GM12892 (cell line): ENCODE data around the gene PTTG1IP.
"Not testable (repeated sequence)": the region's sequence is repeated elsewhere in the genome, so short reads cannot be mapped to it uniquely, and the experiment has no call there.

Experiments used
- DNase-seq: peaks from one replicate; pipeline ENCODE4 v3.0.0; 2011; ENCODE audit not compliant: insufficient read length
- FAIRE-seq: peaks from 2 replicates; lab custom pipeline; 2011; peaks lifted over from hg19 to GRCh38; lab: Jason Lieb, UNC
- POLR2A ChIP-seq: IDR thresholded peaks from 2 replicates; pipeline ENCODE4 v1.6.1; 2011; ENCODE audit warnings: low read depth, low read length, control low read depth
- POLR2AphosphoS5 ChIP-seq: IDR thresholded peaks from 2 replicates; pipeline ENCODE4 v1.6.1; 2011; ENCODE audit warnings: low read depth, low read length, control low read depth
- TAF1 ChIP-seq: IDR thresholded peaks from 2 replicates; pipeline ENCODE4 v1.6.1; 2011; ENCODE audit warnings: low read depth, mild to moderate bottlenecking, control low read depth, low read length, borderline replicate concordance

The PTTG1IP gene

GRCh38 chr21:44833663-44834062, 39.8 kb downstream of the PTTG1IP start:
- DNase-seq (no peak), FAIRE-seq (no peak)
- no peak for TF ChIP-seq POLR2A
- TF ChIP-seq TAF1, result no peak
- no peak for TF ChIP-seq POLR2AphosphoS5

GRCh38 chr21:44832516-44833255, 40.8 kb downstream of the PTTG1IP start:
- FAIRE-seq, DNase-seq: not testable (repeated sequence)

- FAIRE-seq (no peak), DNase-seq (no peak)
- TF ChIP-seq TAF1 (no peak), POLR2AphosphoS5 (no peak), POLR2A (no peak)
These were observed 42.1 kb downstream of the PTTG1IP start for GRCh38 chr21:44831227-44831860.

- DNase-seq, result no peak
- FAIRE-seq, result no peak
- TF ChIP-seq POLR2AphosphoS5 (no peak), POLR2A (no peak), TAF1 (no peak)
These were observed 43.9 kb downstream of the PTTG1IP start for GRCh38 chr21:44829507-44830092.

- no peak for FAIRE-seq
- DNase-seq, result no peak
- no peak for TF ChIP-seq POLR2A
- TF ChIP-seq POLR2AphosphoS5, result no peak
- no peak for TF ChIP-seq TAF1
These were observed 45.0 kb downstream of the PTTG1IP start for GRCh38 chr21:44828362-44829056.

DNA sequence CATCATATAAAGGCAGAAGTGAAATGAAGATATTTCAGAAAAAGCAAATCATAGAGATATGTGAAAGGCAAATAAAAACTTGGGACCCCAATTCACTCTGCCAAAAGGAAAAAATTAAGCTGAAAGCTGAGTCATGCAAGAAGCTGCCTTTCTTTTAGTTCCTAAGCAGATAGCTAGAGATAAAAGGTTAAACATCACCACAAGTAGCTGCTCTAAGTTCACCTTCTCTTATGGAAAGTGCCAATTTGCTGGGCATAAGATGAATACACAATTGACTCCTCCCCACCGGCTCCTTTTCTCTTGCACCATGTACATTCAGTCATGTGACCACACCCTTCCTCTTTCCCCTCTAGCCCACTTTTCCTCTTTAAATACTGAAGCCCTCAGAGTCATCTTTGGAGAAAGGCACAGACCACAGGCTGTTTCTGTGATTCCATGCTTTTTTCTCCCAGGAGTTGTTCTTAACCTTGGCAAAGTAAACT, 50.3 kb downstream of the PTTG1IP start:
- TF ChIP-seq POLR2AphosphoS5, result no peak
- TF ChIP-seq POLR2A, result no peak
- no peak for TF ChIP-seq TAF1
- FAIRE-seq (no peak), DNase-seq (no peak)

DNA sequence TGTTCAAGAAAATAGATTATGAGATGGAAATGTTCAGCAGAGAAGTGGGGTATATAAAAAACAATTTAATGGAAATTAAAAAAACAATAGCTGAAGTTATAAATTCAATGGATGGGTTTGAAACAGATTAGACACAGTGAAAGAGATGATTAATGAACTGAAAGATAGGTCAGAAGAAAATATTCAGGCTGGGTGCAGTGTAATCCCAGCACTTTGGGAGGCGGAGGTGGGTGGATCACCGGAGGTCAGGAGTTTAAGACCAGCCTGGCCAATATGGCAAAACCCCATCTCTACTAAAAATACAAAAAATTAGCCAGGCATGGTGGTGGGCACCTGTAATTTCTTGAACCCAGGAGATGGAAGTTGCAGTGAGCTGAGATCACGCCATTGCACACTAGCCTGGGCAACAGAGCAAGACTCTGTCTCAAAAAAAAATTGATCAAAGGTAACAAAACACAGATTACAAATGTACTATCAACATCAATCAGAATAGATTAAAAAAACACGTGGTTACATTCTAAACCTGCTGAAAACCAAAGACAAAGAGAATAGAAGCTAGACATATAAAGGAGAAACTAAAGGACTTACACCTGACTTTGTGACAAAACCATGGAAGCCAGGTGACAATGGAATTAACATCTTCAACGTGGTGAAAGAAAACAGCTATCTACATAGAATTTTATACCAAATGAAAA, 50.9 kb downstream of the PTTG1IP start:
- DNase-seq (no peak), FAIRE-seq (no peak)
- TF ChIP-seq POLR2AphosphoS5 (no peak), TAF1 (no peak), POLR2A (no peak)

DNA sequence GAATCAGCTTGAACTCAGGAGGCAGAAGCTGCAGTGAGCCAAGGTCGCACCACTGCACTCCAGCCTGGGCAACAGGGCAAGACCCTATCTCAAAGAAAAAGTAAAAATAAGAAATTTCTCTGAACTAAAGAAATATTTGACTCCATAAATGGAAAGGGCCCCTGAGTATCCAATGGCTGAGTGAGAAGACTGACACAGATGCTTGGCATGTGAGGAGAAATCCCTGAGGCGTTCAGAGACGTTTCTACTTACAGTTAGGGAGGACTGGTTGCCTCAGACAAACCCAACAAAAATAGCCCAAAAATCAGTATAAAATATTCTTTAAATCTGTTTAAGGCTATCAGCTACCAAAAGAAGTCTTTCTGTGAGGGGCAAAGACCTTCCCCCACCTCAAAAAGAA, 52.6 kb downstream of the PTTG1IP start:
- TF ChIP-seq POLR2A (no peak), POLR2AphosphoS5 (no peak), TAF1 (no peak)
- no peak for DNase-seq

DNA sequence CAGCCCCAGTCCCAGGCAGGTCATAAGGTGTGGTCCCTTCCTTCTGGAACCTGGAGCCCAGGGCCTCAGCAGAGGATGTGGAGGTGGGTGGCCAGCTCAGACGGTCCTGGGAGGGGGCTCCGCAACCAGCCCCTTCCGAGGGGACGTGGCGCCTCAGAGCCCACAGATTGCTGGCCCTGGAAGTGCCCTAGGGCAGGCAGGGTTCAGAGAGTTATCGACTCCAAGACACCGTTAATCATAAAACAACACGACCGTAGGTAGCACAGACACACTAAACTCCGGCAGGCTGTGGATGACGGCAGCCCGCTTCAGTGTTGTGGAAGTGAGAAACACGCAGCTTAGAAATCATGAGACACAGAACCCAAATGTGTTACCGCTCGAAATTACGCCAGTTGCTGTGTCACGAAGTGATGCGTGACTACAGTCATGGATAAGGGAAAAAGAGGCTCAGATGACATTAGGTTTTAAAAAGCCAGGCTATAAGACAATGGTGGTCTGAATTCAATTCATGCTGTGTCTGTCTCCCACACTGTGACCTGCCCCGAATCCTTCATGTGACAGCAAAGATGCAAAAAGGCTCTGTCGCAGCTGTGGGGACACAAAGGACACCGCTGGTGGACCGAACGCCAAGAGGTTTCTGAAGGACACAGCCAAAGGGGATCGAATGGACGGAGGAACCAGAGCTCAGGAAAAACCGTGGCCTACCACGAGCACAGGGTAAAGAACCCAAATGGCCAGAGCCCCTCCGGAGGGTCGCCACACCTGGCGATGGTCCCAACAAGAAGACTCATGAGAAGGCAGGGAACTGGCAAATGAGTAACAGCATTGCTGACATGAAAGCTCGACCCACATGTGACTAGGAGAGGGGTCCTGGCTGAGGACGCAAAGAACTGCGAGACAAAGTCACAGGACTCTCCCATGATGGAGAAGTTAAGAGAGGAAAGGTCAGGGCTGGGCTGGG, 53.9 kb downstream of the PTTG1IP start:
- FAIRE-seq, result no peak
- no peak for DNase-seq
- TF ChIP-seq TAF1, result no peak
- TF ChIP-seq POLR2AphosphoS5, result no peak
- TF ChIP-seq POLR2A, result no peak

More for the DNA sequence above, 52.6 kb downstream of the PTTG1IP start:
- FAIRE-seq, result no peak

DNA sequence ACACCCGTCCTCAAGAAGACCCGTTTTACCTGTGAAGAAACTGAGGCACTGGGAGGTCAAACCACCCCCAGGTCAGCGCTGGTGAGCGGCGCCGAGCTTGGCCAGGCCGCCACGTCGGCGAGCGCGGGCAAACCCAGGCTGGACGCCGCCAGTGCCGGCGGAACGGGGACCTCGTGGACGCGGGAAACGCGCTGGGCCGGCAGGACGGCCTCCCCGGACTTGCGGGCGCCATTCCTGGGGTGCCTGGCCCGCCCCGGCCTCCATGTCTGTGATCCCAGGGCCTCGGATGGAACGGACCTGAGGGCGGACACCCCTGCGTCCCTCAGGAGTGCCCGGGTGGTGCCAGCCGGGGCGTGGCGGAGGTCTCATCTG, 54.9 kb downstream of the PTTG1IP start:
- FAIRE-seq (no peak), DNase-seq (no peak)
- TF ChIP-seq TAF1, result no peak
- TF ChIP-seq POLR2AphosphoS5, result no peak
